Stomach (tissue), 9 donors: ENCODE results near the gene PTPRS. TPM values are rescaled to one million over a fixed set of nuclear protein-coding genes. Genes with fewer than 3 reads are reported as not detected.

Experiments
- DNase-seq, 2 donors: peaks; one replicate each; pipeline versions ENCODE4 v3.0.0 to v3.0.0-alpha.2; 2013 to 2019
- H3K27ac ChIP-seq, 5 donors: fragments of 200-600 bp in 4 of 5; sonication (generic) in 4 of 5; one replicate each; pipeline ENCODE4 v1.5.1; 2013 to 2019; ENCODE audit warnings: mild to moderate bottlenecking in 1 of 5, moderate library complexity in 1 of 5
- H3K27me3 ChIP-seq, 3 donors: fragments of 200-600 bp; sonication (generic); one replicate each; pipeline ENCODE4 v1.5.1; 2017 to 2019; ENCODE audit warnings: mixed run types in 1 of 3
- H3K36me3 ChIP-seq, 4 donors: fragments of 200-600 bp; sonication (generic); 1 replicate in 3 of 4; 2 replicates in 1 of 4; pipeline ENCODE4 v1.5.1; 2016 to 2019
- H3K4me1 ChIP-seq, 4 donors: fragments of 200-600 bp; sonication (generic); one replicate each; pipeline ENCODE4 v1.5.1; 2016 to 2019
- H3K4me3 ChIP-seq, 4 donors: fragments of 200-600 bp; sonication (generic) in 3 of 4; one replicate each; pipeline ENCODE4 v1.5.1; 2016 to 2019; ENCODE audit warnings: mild to moderate bottlenecking in 1 of 4
- H3K9me3 ChIP-seq, 4 donors: fragments of 200-600 bp; sonication (generic); one replicate each; pipeline ENCODE4 v1.5.1; 2016 to 2019
- EP300 ChIP-seq: sonication (generic); formaldehyde crosslinking; IDR thresholded peaks from one replicate; pipeline ENCODE4 v1.6.1; 2017; ENCODE audit warnings: antibody characterized with exemption
- POLR2A ChIP-seq, 4 donors: fragments of 450-650 bp; IDR thresholded peaks; one replicate each; pipeline ENCODE4 v1.6.1; 2016; ENCODE audit warnings: antibody characterized with exemption in 4 of 4, control low read depth in 2 of 4, mild to moderate bottlenecking in 1 of 4, moderate library complexity in 1 of 4
- POLR2AphosphoS5 ChIP-seq, 3 donors: sonication (generic); formaldehyde crosslinking; IDR thresholded peaks; one replicate each; pipeline ENCODE4 v1.6.1; 2016; ENCODE audit warnings: antibody characterized with exemption in 3 of 3
- WGBS, 5 donors: extraction: QIAGEN DNeasy Blood & Tissue Kit in 3 of 5; methylation state at CpG; one replicate each; pipeline versions ENCODE4 v1.1.5 to v1.1.7; 2013 to 2018; 5-methylcytosine and 5-hydroxymethylcytosine counted together
- intact Hi-C: fragments of 100-400 bp; cut with DNase I; formaldehyde crosslinking; loops from one replicate; pipeline ENCODE4 v1.15.1; 2023; ENCODE audit warnings: low total_unique reads
- polyA plus RNA-seq, 3 donors: library from polyadenylated mRNA; stranded (reverse); fragments of 200-250 nt; gene quantifications; one replicate each; pipeline ENCODE4 v1.2.3, GENCODE V29; 2013
- total RNA-seq, 5 donors: library from RNA; depleted of rRNA; stranded (reverse); fragments of >200 nt; gene quantifications; one replicate each; pipeline versions ENCODE4 v1.1.0 to v1.2.3, GENCODE V29; 2014 to 2016
- TF ChIP-seq, protein P1 (sequence below), 7 experiments: fragments of 450-650 bp in 4 of 7; fragments of 200-600 bp in 3 of 7; sonication (generic) in 3 of 7; IDR thresholded peaks; one replicate each; pipeline ENCODE4 v1.5.1; 2016 to 2019; ENCODE audit warnings: antibody characterized with exemption in 7 of 7, control low read depth in 2 of 7, mild to moderate bottlenecking in 1 of 7
- donor health status: healthy with polysubstance abuse.
- donor health status: Bipolar disorder and iron deficiency.
- donor health status: healthy.

The PTPRS gene
- total and polyA plus RNA-seq, 8 donors, result 6.9 to 142 (median 57.1) TPM

DNA sequence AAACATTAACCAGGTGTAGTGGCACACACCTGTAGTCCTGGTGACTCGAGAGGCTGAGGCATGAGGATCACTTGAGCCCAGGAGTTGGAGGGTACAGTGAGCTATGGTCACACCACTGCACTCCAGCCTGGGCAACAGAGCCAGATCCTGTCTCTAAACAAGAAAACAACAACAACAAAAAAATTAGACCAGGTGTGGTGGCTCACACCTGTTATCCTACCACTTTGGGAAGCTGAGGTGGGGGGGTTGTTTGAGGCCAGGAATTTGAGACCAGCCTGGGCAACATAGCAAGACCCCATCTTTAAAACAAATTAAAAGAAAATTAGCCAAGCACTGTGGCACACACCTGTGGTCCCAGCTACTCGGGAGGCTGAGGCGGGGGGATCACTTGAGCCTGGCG lies 20.8 kb upstream of the PTPRS start:
- Histone ChIP-seq H3K4me3 (no peak overlapping the region), H3K27me3 (peaks cover 0 to 80% (median 15%) of the 10 kb centered on the region in 3 donors), H3K27ac (no peak overlapping the region), H3K9me3 (no peaks in the 10 kb centered on the region), H3K4me1 (no peaks in the 10 kb centered on the region), H3K36me3 (no peaks in the 10 kb centered on the region)
- WGBS, 5 donors, result 86 to 93% (median 89%) methylated on average over 4 of the region's 4 CpGs
- intact Hi-C loops, result no loop called here
- no peak for DNase-seq
- TF ChIP-seq, protein P1, sequence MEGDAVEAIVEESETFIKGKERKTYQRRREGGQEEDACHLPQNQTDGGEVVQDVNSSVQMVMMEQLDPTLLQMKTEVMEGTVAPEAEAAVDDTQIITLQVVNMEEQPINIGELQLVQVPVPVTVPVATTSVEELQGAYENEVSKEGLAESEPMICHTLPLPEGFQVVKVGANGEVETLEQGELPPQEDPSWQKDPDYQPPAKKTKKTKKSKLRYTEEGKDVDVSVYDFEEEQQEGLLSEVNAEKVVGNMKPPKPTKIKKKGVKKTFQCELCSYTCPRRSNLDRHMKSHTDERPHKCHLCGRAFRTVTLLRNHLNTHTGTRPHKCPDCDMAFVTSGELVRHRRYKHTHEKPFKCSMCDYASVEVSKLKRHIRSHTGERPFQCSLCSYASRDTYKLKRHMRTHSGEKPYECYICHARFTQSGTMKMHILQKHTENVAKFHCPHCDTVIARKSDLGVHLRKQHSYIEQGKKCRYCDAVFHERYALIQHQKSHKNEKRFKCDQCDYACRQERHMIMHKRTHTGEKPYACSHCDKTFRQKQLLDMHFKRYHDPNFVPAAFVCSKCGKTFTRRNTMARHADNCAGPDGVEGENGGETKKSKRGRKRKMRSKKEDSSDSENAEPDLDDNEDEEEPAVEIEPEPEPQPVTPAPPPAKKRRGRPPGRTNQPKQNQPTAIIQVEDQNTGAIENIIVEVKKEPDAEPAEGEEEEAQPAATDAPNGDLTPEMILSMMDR (IDR thresholded peaks at IDR 0.05), result no peak
- TF ChIP-seq POLR2A (IDR thresholded peaks at IDR 0.05), result no peak
- TF ChIP-seq POLR2AphosphoS5 (IDR thresholded peaks at IDR 0.05), result no peak
- TF ChIP-seq EP300, result no peak

DNA sequence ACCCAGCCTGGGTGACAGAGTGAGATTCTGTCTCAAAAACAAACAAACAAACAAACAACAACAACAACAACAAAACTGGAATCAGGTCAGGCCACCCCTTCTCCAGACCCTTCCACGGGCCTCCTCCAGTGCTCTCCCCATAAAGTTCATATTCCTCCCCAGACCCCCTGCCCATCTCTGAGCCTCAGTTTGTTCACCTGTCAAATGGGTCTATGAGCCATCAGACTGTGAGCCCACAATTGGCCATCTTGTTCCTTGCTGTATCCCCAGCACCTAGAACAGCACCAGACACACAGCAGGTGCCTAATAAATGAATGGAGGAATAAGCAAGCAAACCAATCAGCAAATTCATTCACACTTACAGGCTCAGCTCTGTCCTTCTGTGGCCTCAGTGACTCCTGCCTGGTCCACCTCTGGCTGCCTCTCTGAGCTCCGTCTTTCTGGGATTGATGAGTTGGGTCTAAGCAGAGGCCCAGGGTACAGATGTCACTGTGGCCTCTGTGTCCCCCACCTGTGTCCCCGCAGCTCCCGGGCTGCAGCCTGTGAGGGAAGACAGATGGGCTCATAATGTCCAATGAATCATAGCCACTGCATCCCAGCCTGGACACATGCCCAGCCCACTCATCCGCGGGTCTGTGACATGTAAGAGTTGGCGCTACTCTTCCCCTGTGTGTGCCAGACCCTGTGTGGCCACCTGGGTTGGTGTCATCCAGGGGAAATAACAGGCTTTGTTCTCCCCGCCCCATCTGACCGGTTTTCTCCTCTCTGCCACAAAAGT lies 19.6 kb upstream of the PTPRS start:
- no peak overlapping the region for H3K27ac ChIP-seq
- WGBS, 5 donors, result 43 to 55% (median 50%) methylated on average over 7 to 9 of the region's 9 CpGs
- no peak overlapping the region for H3K4me3 ChIP-seq
- intact Hi-C loops, result no loop called here
- H3K9me3 ChIP-seq, result no peaks in the 10 kb centered on the region
- no peak for DNase-seq
- no peak for TF ChIP-seq EP300
- TF ChIP-seq, protein P1 (IDR thresholded peaks at IDR 0.05), result no peak
- TF ChIP-seq POLR2A (IDR thresholded peaks at IDR 0.05), result no peak
- no peak for TF ChIP-seq POLR2AphosphoS5 (IDR thresholded peaks at IDR 0.05)
- H3K36me3 ChIP-seq, result no peaks in the 10 kb centered on the region
- peaks cover 0 to 83% (median 19%) of the 10 kb centered on the region in 3 donors for H3K27me3 ChIP-seq
- no peaks in the 10 kb centered on the region for H3K4me1 ChIP-seq

DNA sequence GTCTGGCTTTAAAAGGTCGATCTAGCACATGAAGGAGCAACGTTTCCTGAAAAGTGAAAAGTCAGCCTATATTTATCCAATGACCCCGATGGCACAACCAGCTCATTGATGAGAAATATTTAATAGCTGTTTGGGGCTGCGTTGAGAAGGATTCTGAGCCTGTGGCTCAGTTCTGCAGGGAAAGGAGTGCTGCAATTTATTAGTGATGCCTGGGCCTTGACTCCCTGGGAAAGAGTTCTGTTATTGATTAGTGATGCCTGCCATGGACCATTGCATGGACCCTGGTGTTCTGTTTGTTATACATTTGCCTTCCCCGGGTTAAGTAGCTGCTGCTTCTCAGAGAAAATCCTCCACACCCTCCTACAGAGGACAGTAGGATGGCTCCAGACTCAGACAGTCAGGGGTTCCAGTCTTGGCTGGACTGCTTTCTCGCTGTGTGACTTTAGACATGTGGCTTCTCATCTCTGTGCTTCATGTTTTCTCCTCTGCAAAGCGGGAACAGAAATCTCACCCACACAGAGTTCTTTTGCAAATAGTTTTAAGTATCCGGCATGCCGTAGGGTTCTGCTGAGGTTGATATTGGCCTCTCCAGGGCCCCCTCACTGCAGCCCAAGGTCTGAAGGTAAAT lies 17.7 kb upstream of the PTPRS start:
- H3K36me3 ChIP-seq, result no peaks in the 10 kb centered on the region
- no peak overlapping the region for H3K27ac ChIP-seq
- intact Hi-C loops, result no loop called here
- no peak overlapping the region for H3K4me3 ChIP-seq
- no peak for TF ChIP-seq POLR2AphosphoS5 (IDR thresholded peaks at IDR 0.05)
- TF ChIP-seq, protein P1 (IDR thresholded peaks at IDR 0.05), result no peak
- no peak for TF ChIP-seq EP300
- no peak for TF ChIP-seq POLR2A (IDR thresholded peaks at IDR 0.05)
- no peak for DNase-seq
- 58 to 62% (median 60%) methylated on average over 9 of the region's 9 CpGs for WGBS, 5 donors
- H3K9me3 ChIP-seq, result no peaks in the 10 kb centered on the region
- peaks cover 0 to 87% (median 22%) of the 10 kb centered on the region in 3 donors for H3K27me3 ChIP-seq
- H3K4me1 ChIP-seq, result no peaks in the 10 kb centered on the region

DNA sequence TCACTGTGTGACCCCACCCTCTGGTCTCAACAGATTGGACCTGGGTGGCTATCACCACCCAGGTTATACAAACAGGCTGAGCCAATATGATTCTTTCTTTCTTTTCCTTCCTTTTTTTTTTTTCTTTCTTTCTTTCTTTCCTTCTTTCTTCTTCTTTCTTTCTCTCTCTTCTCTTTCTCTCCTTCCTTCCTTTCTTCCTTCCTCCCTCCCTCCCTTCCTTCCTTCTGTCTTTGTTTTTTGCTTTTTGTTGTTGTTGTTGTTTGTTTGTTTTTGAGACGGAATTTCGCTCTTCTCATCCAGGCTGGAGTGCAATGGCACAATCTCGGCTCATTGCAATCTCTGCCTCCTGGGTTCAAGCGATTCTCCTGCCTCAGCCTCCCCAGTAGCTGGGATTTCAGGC lies 17.0 kb upstream of the PTPRS start:
- DNase-seq, result no peak
- intact Hi-C loops, result no loop called here
- peaks cover 0 to 86% (median 22%) of the 10 kb centered on the region in 3 donors for H3K27me3 ChIP-seq
- no peaks in the 10 kb centered on the region for H3K4me1 ChIP-seq
- H3K4me3 ChIP-seq, result no peak overlapping the region
- H3K27ac ChIP-seq, result no peak overlapping the region
- WGBS, 5 donors, result 59 to 70% (median 64%) methylated on average over 4 of the region's 4 CpGs
- H3K36me3 ChIP-seq, result no peaks in the 10 kb centered on the region
- no peak for TF ChIP-seq POLR2A (IDR thresholded peaks at IDR 0.05)
- TF ChIP-seq, protein P1 (IDR thresholded peaks at IDR 0.05), result no peak
- TF ChIP-seq POLR2AphosphoS5 (IDR thresholded peaks at IDR 0.05), result no peak
- TF ChIP-seq EP300, result no peak
- H3K9me3 ChIP-seq, result no peaks in the 10 kb centered on the region
